ENCODE measurements around the gene ELFN2.

GRCh38 chr22:37457093-37457893 lies 30.0 kb upstream of the ELFN2 start:
- TF ChIP-seq EZH2 (IDR thresholded peaks at IDR 0.05; ENCODE audit: low read length, unreplicated experiment) = no peak
- TF ChIP-seq CTCF (conservative IDR thresholded peaks at IDR 0.05; ENCODE audit: low read depth, low read length) = peak; percentile 95
